ENCODE data around the gene TMC5. TPM values are rescaled to one million over a fixed set of nuclear protein-coding genes. Genes with fewer than 3 reads are reported as not detected.

Gene TMC5
- total RNA-seq, 4 donors from 2014 or later, result 0.19 TPM; not detected in 3

GRCh38 chr16:19474617-19475016, 56.9 kb downstream of the TMC5 start:
- Histone ChIP-seq H3K4me3 (no peak overlapping the region), H3K4me1 (no peaks in the 10 kb centered on the region), H3K9me3 (no peaks in the 10 kb centered on the region), H3K27me3 (no peaks in the 10 kb centered on the region), H3K36me3 (no peaks in the 10 kb centered on the region), H3K27ac (no peak overlapping the region)
- TF ChIP-seq POLR2A (IDR thresholded peaks at IDR 0.05) (no peak), CTCF (IDR thresholded peaks at IDR 0.05 in 4 of 5, conservative IDR thresholded peaks at IDR 0.05 in 1 of 5) (no peak)
- no peak for ATAC-seq
- in situ Hi-C loops (cut with MboI; ENCODE audit: low sequenced_read_pairs in 4 of 4) (no loop called here), intact Hi-C loops (cut with DNase I; ENCODE audit: low total_unique reads) (no loop called here)
- no peak for DNase-seq

- no peak overlapping the region for H3K27ac ChIP-seq
- H3K9me3 ChIP-seq, result no peaks in the 10 kb centered on the region
- H3K4me3 ChIP-seq, result no peak overlapping the region
- no peak for ATAC-seq
- intact Hi-C loops (cut with DNase I; ENCODE audit: low total_unique reads) (no loop called here), in situ Hi-C loops (cut with MboI; ENCODE audit: low sequenced_read_pairs in 4 of 4) (no loop called here)
- H3K27me3 ChIP-seq, result no peaks in the 10 kb centered on the region
- no peaks in the 10 kb centered on the region for H3K36me3 ChIP-seq
- H3K4me1 ChIP-seq, result no peaks in the 10 kb centered on the region
- no peak for TF ChIP-seq POLR2A (IDR thresholded peaks at IDR 0.05)
- no peak for TF ChIP-seq CTCF (IDR thresholded peaks at IDR 0.05 in 4 of 5, conservative IDR thresholded peaks at IDR 0.05 in 1 of 5)
- no peak for DNase-seq
These were observed 60.8 kb downstream of the TMC5 start for GRCh38 chr16:19478505-19478904.

GRCh38 chr16:19479302-19479721, 61.6 kb downstream of the TMC5 start:
- Histone ChIP-seq H3K4me1 (no peaks in the 10 kb centered on the region), H3K9me3 (no peaks in the 10 kb centered on the region), H3K4me3 (no peak overlapping the region), H3K27ac (no peak overlapping the region), H3K27me3 (no peaks in the 10 kb centered on the region), H3K36me3 (no peaks in the 10 kb centered on the region)
- in situ Hi-C loops (cut with MboI; ENCODE audit: low sequenced_read_pairs in 4 of 4) (no loop called here), intact Hi-C loops (cut with DNase I; ENCODE audit: low total_unique reads) (no loop called here)
- TF ChIP-seq CTCF (IDR thresholded peaks at IDR 0.05 in 4 of 5, conservative IDR thresholded peaks at IDR 0.05 in 1 of 5) (no peak), POLR2A (IDR thresholded peaks at IDR 0.05) (no peak)
- DNase-seq, result no peak
- no peak for ATAC-seq

GRCh38 chr16:19481296-19481695, 63.6 kb downstream of the TMC5 start:
- TF ChIP-seq POLR2A (IDR thresholded peaks at IDR 0.05) (no peak), CTCF (IDR thresholded peaks at IDR 0.05 in 4 of 5, conservative IDR thresholded peaks at IDR 0.05 in 1 of 5) (no peak)
- Histone ChIP-seq H3K9me3 (no peaks in the 10 kb centered on the region), H3K27me3 (no peaks in the 10 kb centered on the region), H3K36me3 (no peaks in the 10 kb centered on the region), H3K27ac (no peak overlapping the region), H3K4me3 (no peak overlapping the region), H3K4me1 (no peaks in the 10 kb centered on the region)
- intact Hi-C loops (cut with DNase I; ENCODE audit: low total_unique reads), result no loop called here
- ATAC-seq (no peak), DNase-seq (no peak)
- in situ Hi-C loops (cut with MboI; ENCODE audit: low sequenced_read_pairs in 4 of 4), result no loop called here

- Histone ChIP-seq H3K9me3 (no peaks in the 10 kb centered on the region), H3K4me1 (no peaks in the 10 kb centered on the region), H3K27me3 (no peaks in the 10 kb centered on the region), H3K27ac (no peak overlapping the region), H3K36me3 (no peaks in the 10 kb centered on the region), H3K4me3 (no peak overlapping the region)
- no peak for ATAC-seq
- no peak for TF ChIP-seq CTCF (IDR thresholded peaks at IDR 0.05 in 4 of 5, conservative IDR thresholded peaks at IDR 0.05 in 1 of 5)
- TF ChIP-seq POLR2A (IDR thresholded peaks at IDR 0.05), result no peak
- intact Hi-C loops (cut with DNase I; ENCODE audit: low total_unique reads) (no loop called here), in situ Hi-C loops (cut with MboI; ENCODE audit: low sequenced_read_pairs in 4 of 4) (no loop called here)
- no peak for DNase-seq
These were observed 64.1 kb downstream of the TMC5 start for GRCh38 chr16:19481769-19482168.

All from gastrocnemius medialis (tissue), 4 donors.